Activated naive CD4-positive, alpha-beta T cell treated with anti-CD3 and anti-CD28 coated beads, Interleukin-2, amount 10 ng/mL, durations not matched to agents 7 days and 5 days (primary cell): ENCODE results near the gene CELA3A.
A peak's percentile ranks its signal among the peaks of the same experiment; 100 is the strongest.

Experiments
- CTCF ChIA-PET: fragments of 350-600 bp; sonication (Branson Sonifier 250); formaldehyde crosslinking; loops from one replicate; lab custom pipeline; 2021; ENCODE audit warnings: antibody characterized with exemption; lab: Charles Lee
- DNase-seq: peaks from one replicate; pipeline ENCODE4 v3.0.0-alpha.2; 2020
- H3K27ac Mint-ChIP-seq: one replicate; pipeline ENCODE4 v1.8.0; 2021; ENCODE audit warnings: mild to moderate bottlenecking, moderate library complexity, mixed read lengths
- H3K27me3 Mint-ChIP-seq: one replicate; pipeline ENCODE4 v1.8.0; 2021; ENCODE audit warnings: mild to moderate bottlenecking, mixed read lengths
- H3K36me3 Mint-ChIP-seq: one replicate; pipeline ENCODE4 v1.8.0; 2021; ENCODE audit warnings: mixed read lengths
- H3K4me1 Mint-ChIP-seq: one replicate; pipeline ENCODE4 v1.8.0; 2021; ENCODE audit warnings: mixed read lengths
- H3K4me3 Mint-ChIP-seq: one replicate; pipeline ENCODE4 v1.8.0; 2021; ENCODE audit warnings: mild to moderate bottlenecking, moderate library complexity, mixed read lengths
- H3K9me3 Mint-ChIP-seq: one replicate; pipeline ENCODE4 v1.8.0; 2021; ENCODE audit warnings: mixed read lengths

CELA3A gene

GRCh38 chr1:22055463-22055862 lies 54.0 kb downstream of the CELA3A start:
- H3K9me3 Mint-ChIP-seq: no peaks in the 10 kb centered on the region
- H3K4me3 Mint-ChIP-seq: peak overlapping the region; percentile 57
- H3K27ac Mint-ChIP-seq: peak overlapping the region; percentile 74
- DNase-seq: no peak
- peaks cover 53% of the 10 kb centered on the region for H3K36me3 Mint-ChIP-seq
- peaks cover 4% of the 10 kb centered on the region for H3K27me3 Mint-ChIP-seq
- H3K4me1 Mint-ChIP-seq: peaks cover 71% of the 10 kb centered on the region
- CTCF ChIA-PET: interaction anchor here (0.7 to 1.9 kb wide), 2 partner anchors 31 to 39 kb away, joined by 3 to 10 read pairs; no protein-coding TSS in a partner anchor

GRCh38 chr1:22056043-22056442 lies 54.6 kb downstream of the CELA3A start:
- Mint-ChIP-seq H3K4me3 (peak overlapping the region; percentile 57), H3K27me3 (peaks cover 4% of the 10 kb centered on the region), H3K27ac (no peak overlapping the region), H3K4me1 (peaks cover 76% of the 10 kb centered on the region), H3K9me3 (no peaks in the 10 kb centered on the region), H3K36me3 (peaks cover 55% of the 10 kb centered on the region)
- CTCF ChIA-PET: interaction anchor here (1.7 to 1.9 kb wide), 2 partner anchors 31 to 34 kb away, joined by 4 to 10 read pairs; no protein-coding TSS in a partner anchor
- no peak for DNase-seq

GRCh38 chr1:22056936-22057335 lies 55.5 kb downstream of the CELA3A start:
- Mint-ChIP-seq H3K4me1 (peaks cover 70% of the 10 kb centered on the region), H3K27ac (peak overlapping the region; percentile 9), H3K4me3 (peak overlapping the region; percentile 45), H3K9me3 (no peaks in the 10 kb centered on the region), H3K36me3 (peaks cover 55% of the 10 kb centered on the region), H3K27me3 (peaks cover 4% of the 10 kb centered on the region)
- no peak for DNase-seq
- CTCF ChIA-PET: interaction anchor here (0.6 to 1.7 kb wide), 2 partner anchors 33 to 34 kb away, joined by 3 to 4 read pairs; no protein-coding TSS in a partner anchor

- no peak for DNase-seq
- Mint-ChIP-seq H3K27me3 (no peaks in the 10 kb centered on the region), H3K9me3 (no peaks in the 10 kb centered on the region), H3K36me3 (peaks cover 61% of the 10 kb centered on the region), H3K27ac (peak overlapping the region; percentile 75), H3K4me1 (peaks cover 72% of the 10 kb centered on the region), H3K4me3 (no peak overlapping the region)
- CTCF ChIA-PET: no interaction called here
These were observed 56.4 kb downstream of the CELA3A start for GRCh38 chr1:22057861-22058260.
